A673 (cell line): ENCODE results near the gene ZFP92.

Experiments
- EZH2 ChIP-seq: fragments of 200-600 bp; sonication (generic); IDR thresholded peaks from 2 replicates; pipeline ENCODE4 v1.6.1; 2017; ENCODE audit warnings: borderline replicate concordance, low read depth, mild to moderate bottlenecking, mixed read lengths, antibody characterized with exemption, low read length; ENCODE audit not compliant: poor library complexity, severe bottlenecking
- TF ChIP-seq, protein P1 (sequence below): fragments of 300-800, 200-600 bp; sonication (generic); conservative IDR thresholded peaks from 2 replicates; pipeline ENCODE4 v1.5.1; 2017; ENCODE audit warnings: low read depth, mild to moderate bottlenecking, antibody characterized with exemption, low read length, moderate library complexity, mixed read lengths

DNA sequence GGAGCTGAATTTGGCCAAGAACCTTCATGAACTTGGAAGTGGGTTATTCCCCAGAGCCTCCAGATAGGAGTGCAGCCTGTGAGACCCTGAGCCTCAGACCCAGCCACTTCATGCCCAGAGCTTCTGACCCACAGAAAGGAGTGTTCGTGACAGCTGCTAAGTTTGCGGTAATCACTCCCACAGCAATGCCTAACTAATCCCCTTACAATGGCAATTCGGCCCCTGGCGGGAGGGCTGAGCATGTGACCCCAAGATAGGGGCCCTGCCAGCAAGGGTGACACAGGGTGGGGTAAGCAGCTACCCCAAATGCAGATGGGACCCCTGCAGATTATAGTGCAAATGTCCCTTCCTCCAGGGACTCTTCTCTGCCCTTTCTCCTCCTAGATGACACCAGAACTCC is 32.7 kb upstream of the ZFP92 start:
- no peak for TF ChIP-seq EZH2
- TF ChIP-seq, protein P1, sequence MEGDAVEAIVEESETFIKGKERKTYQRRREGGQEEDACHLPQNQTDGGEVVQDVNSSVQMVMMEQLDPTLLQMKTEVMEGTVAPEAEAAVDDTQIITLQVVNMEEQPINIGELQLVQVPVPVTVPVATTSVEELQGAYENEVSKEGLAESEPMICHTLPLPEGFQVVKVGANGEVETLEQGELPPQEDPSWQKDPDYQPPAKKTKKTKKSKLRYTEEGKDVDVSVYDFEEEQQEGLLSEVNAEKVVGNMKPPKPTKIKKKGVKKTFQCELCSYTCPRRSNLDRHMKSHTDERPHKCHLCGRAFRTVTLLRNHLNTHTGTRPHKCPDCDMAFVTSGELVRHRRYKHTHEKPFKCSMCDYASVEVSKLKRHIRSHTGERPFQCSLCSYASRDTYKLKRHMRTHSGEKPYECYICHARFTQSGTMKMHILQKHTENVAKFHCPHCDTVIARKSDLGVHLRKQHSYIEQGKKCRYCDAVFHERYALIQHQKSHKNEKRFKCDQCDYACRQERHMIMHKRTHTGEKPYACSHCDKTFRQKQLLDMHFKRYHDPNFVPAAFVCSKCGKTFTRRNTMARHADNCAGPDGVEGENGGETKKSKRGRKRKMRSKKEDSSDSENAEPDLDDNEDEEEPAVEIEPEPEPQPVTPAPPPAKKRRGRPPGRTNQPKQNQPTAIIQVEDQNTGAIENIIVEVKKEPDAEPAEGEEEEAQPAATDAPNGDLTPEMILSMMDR = no peak
